ENCODE measurements around the gene WRAP53. TPM values are rescaled to one million over a fixed set of nuclear protein-coding genes. Genes with fewer than 3 reads are reported as not detected.

The WRAP53 gene
- total RNA-seq, 2 donors from 2014 or later, result 21.7 to 30.8 TPM

DNA sequence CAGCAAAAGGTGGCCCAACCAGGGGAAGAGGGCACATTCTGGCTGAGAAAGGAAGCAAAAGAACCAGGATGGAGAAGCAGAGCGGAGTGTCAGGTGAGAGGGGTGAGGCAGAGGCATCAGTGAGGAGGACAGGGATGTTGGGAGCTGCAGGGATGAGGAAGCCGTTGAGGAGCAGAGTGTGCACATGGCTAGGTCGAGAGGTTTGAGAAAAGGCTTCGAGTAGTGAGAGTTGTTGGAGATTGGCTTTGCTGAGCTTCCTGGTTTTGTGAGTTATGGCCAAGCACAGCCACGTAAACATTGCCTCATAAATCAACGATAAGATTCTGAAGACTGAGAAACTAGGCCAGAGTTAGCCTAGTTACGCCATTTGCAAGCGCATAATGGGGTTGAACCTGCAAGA is 56.1 kb downstream of the WRAP53 start:
- Histone ChIP-seq H3K9ac (ENCODE audit: extremely low read depth, low read length, poor library complexity, severe bottlenecking) (no peak overlapping the region), H3K4me3 (ENCODE audit: low read length) (no peak overlapping the region), H3K27me3 (ENCODE audit: control insufficient read depth, insufficient read depth, low read length, poor library complexity, severe bottlenecking) (peaks cover 8% of the 10 kb centered on the region), H3K36me3 (ENCODE audit: control insufficient read depth, insufficient read depth, low read length) (no peaks in the 10 kb centered on the region), H3K9me3 (ENCODE audit: control insufficient read depth, low read length) (no peaks in the 10 kb centered on the region), H3K4me1 (ENCODE audit: control insufficient read depth, insufficient read depth, low read length) (peaks cover 7% of the 10 kb centered on the region), H3K27ac (ENCODE audit: low read depth, low read length) (no peak overlapping the region)
- TF ChIP-seq, protein P1, sequence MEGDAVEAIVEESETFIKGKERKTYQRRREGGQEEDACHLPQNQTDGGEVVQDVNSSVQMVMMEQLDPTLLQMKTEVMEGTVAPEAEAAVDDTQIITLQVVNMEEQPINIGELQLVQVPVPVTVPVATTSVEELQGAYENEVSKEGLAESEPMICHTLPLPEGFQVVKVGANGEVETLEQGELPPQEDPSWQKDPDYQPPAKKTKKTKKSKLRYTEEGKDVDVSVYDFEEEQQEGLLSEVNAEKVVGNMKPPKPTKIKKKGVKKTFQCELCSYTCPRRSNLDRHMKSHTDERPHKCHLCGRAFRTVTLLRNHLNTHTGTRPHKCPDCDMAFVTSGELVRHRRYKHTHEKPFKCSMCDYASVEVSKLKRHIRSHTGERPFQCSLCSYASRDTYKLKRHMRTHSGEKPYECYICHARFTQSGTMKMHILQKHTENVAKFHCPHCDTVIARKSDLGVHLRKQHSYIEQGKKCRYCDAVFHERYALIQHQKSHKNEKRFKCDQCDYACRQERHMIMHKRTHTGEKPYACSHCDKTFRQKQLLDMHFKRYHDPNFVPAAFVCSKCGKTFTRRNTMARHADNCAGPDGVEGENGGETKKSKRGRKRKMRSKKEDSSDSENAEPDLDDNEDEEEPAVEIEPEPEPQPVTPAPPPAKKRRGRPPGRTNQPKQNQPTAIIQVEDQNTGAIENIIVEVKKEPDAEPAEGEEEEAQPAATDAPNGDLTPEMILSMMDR (conservative IDR thresholded peaks at IDR 0.05), result no peak
- no peak for DNase-seq
- Mint-ChIP-seq H3K4me1 (peaks cover 12% of the 10 kb centered on the region), H3K27ac (no peak overlapping the region), H3K4me3 (no peak overlapping the region), H3K9me3 (no peaks in the 10 kb centered on the region), H3K36me3 (ENCODE audit: low read depth) (no peaks in the 10 kb centered on the region), H3K27me3 (ENCODE audit: insufficient read depth) (peaks cover 21% of the 10 kb centered on the region)
- WGBS, 2 experiments (ENCODE audit: insufficient coverage in 1 of 2, insufficient read length in 1 of 2), result 88 to 94% methylated on average over 8 of the region's 8 CpGs

DNA sequence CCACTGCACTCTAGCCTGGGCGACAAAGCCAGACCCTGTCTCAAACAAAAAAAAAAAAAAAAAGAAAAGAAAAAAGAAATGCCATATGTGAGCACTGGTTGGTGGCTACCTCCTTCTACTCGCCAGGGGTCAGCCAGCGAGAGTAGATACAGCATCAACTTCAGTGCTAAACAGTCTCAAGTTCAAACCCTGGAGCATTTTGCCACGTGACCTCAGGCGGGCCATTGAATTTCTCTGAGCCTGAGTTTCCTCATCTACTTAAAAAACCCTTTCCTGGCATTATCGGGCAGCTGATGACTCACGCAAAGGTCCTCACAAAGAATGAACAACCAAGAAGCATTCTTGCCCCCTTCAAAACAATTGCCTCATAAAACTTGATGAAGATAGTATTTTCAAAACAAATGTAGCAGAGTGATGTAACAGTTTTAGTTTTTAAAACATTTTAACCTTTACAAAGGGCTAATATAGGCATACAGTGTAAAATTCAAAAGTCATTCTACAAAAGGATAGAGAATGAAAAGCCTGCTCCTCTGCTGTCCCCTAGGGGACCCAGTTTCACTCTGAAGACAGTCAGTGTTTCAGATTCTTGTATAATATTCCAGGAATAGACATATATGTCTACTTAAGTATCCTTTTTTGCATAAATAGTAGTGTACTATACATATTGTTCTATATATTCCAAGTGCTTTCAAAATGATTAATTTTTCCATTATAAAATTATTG is 57.6 kb downstream of the WRAP53 start:
- H3K4me3 ChIP-seq (ENCODE audit: low read length), result no peak overlapping the region
- no peak for DNase-seq
- H3K9me3 ChIP-seq (ENCODE audit: control insufficient read depth, low read length), result peaks cover 6% of the 10 kb centered on the region
- H3K4me1 ChIP-seq (ENCODE audit: control insufficient read depth, insufficient read depth, low read length), result peaks cover 7% of the 10 kb centered on the region
- Mint-ChIP-seq H3K9me3 (peaks cover 3% of the 10 kb centered on the region), H3K36me3 (ENCODE audit: low read depth) (no peaks in the 10 kb centered on the region), H3K27me3 (ENCODE audit: insufficient read depth) (peaks cover 7% of the 10 kb centered on the region), H3K4me1 (peaks cover 12% of the 10 kb centered on the region), H3K27ac (no peak overlapping the region), H3K4me3 (no peak overlapping the region)
- H3K9ac ChIP-seq (ENCODE audit: extremely low read depth, low read length, poor library complexity, severe bottlenecking), result no peak overlapping the region
- peaks cover under 1% of the 10 kb centered on the region for H3K27me3 ChIP-seq (ENCODE audit: control insufficient read depth, insufficient read depth, low read length, poor library complexity, severe bottlenecking)
- TF ChIP-seq, protein P1 (conservative IDR thresholded peaks at IDR 0.05), result peak; percentile 60
- 73 to 82% methylated on average over 6 to 7 of the region's 7 CpGs for WGBS, 2 experiments (ENCODE audit: insufficient coverage in 1 of 2, insufficient read length in 1 of 2)
- H3K27ac ChIP-seq (ENCODE audit: low read depth, low read length), result no peak overlapping the region
- no peaks in the 10 kb centered on the region for H3K36me3 ChIP-seq (ENCODE audit: control insufficient read depth, insufficient read depth, low read length)

DNA sequence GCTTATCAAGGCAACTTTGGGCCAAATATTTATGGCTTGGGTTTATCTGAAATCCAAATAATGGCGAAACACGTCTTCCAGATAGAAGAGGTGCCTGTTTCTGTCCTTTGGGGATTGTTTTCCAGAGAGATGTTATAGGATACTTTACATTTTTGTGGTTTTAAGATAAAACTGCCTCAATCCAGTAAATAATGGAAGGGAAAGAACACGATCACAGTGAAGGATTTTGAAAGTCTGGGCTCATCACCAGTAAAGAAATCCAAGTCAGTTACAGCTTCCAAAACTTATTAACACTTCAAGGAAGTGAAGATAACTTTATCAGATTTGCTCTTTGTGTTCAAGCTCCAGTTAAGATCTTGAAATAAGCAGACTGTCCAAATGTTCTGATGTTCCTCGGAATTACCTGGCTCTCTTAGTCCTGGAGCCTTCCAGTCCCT is 59.4 kb downstream of the WRAP53 start:
- Histone ChIP-seq H3K27ac (ENCODE audit: low read depth, low read length) (no peak overlapping the region), H3K4me3 (ENCODE audit: low read length) (no peak overlapping the region)
- TF ChIP-seq, protein P1 (conservative IDR thresholded peaks at IDR 0.05), result no peak

More for the DNA sequence above, 59.4 kb downstream of the WRAP53 start:
- DNase-seq, result no peak
- peaks cover 3% of the 10 kb centered on the region for H3K9me3 Mint-ChIP-seq
- WGBS, 2 experiments (ENCODE audit: insufficient coverage in 1 of 2, insufficient read length in 1 of 2), result 68 to 76% methylated on average over 3 of the region's 4 CpGs
- H3K27me3 ChIP-seq (ENCODE audit: control insufficient read depth, insufficient read depth, low read length, poor library complexity, severe bottlenecking), result no peaks in the 10 kb centered on the region
- no peaks in the 10 kb centered on the region for H3K36me3 Mint-ChIP-seq (ENCODE audit: low read depth)
- no peak overlapping the region for H3K27ac Mint-ChIP-seq
- H3K4me1 ChIP-seq (ENCODE audit: control insufficient read depth, insufficient read depth, low read length), result peaks cover 7% of the 10 kb centered on the region
- peaks cover 6% of the 10 kb centered on the region for H3K9me3 ChIP-seq (ENCODE audit: control insufficient read depth, low read length)
- peaks cover 12% of the 10 kb centered on the region for H3K4me1 Mint-ChIP-seq
- H3K27me3 Mint-ChIP-seq (ENCODE audit: insufficient read depth), result peaks cover 2% of the 10 kb centered on the region
- H3K4me3 Mint-ChIP-seq, result no peak overlapping the region
- no peak overlapping the region for H3K9ac ChIP-seq (ENCODE audit: extremely low read depth, low read length, poor library complexity, severe bottlenecking)
- H3K36me3 ChIP-seq (ENCODE audit: control insufficient read depth, insufficient read depth, low read length), result no peaks in the 10 kb centered on the region
